ENCODE data around the gene BPIFB2. TPM values are rescaled to one million over a fixed set of nuclear protein-coding genes. Genes with fewer than 3 reads are reported as not detected.

BPIFB2 gene
- total and polyA plus RNA-seq, 4 donors, result 0.33 to 3.7 (median 1.5) TPM

DNA sequence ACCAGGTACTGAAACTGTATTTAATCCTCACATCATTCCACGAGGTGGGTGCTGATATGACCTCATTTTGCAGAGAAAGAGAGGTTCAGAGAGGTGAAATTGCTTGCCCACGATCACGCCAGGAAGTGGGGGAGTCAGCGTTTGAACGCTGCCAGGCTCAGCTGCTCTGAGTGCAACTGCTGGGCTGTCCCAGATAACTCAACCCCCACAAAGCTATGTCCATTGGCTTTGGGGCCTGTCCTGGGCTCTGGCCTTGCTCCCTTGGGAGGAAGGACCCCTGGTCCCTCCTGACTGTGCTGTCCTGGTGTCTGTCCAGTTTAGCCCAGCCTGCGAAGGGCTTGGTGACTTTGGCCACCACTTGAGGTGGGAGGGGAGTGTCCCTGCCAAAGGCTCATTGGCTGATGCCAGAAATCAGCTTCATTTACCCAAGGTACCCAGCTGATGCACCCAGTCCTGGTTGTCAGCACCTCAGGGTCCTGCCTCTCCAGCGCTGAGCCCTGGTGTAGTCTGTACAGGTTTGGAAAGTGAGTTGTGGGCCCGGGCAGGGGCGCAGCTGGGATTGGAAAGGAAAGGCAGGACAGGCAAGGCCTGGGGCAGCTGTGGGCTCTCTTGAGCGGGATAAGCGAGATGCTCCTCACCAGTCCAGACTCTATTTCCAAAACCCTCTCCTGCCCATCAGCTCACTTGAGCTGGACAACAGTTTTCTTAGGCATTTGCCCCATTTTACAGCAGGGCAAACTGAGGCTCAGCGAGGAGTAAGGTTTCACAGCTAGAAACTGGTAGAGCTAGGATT lies 41.7 kb upstream of the BPIFB2 start:
- no peak overlapping the region for H3K27ac ChIP-seq (ENCODE audit: low read depth in 1 of 2, low read length in 2 of 2)
- no peaks in the 10 kb centered on the region for H3K27me3 ChIP-seq (ENCODE audit: control insufficient read depth in 4 of 4, insufficient read depth in 4 of 4, low read length in 3 of 4)
- DNase-seq (ENCODE audit: low spot score), result no peak
- no peak overlapping the region for H3K9ac ChIP-seq (ENCODE audit: low read depth in 1 of 2, low read length in 2 of 2)
- no peaks in the 10 kb centered on the region for H3K9me3 ChIP-seq (ENCODE audit: control insufficient read depth in 4 of 4, low read length in 3 of 4)
- H3K4me3 ChIP-seq (ENCODE audit: low read depth in 1 of 3, low read length in 3 of 3), result no peak overlapping the region
- no peaks in the 10 kb centered on the region for H3K36me3 ChIP-seq (ENCODE audit: control insufficient read depth in 4 of 4, insufficient read depth in 3 of 4, low read depth in 1 of 4, low read length in 3 of 4)
- 79% methylated on average over 12 of the region's 12 CpGs for WGBS
- no peaks in the 10 kb centered on the region for H3K4me1 ChIP-seq (ENCODE audit: control insufficient read depth in 4 of 4, insufficient read depth in 4 of 4, low read length in 3 of 4)
- TF ChIP-seq NR2F2 (IDR thresholded peaks at IDR 0.05), result no peak
- TF ChIP-seq JUND (IDR thresholded peaks at IDR 0.05), result no peak
- TF ChIP-seq, protein P1, sequence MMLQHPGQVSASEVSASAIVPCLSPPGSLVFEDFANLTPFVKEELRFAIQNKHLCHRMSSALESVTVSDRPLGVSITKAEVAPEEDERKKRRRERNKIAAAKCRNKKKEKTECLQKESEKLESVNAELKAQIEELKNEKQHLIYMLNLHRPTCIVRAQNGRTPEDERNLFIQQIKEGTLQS (IDR thresholded peaks at IDR 0.05), result no peak
- TF ChIP-seq, protein P2, sequence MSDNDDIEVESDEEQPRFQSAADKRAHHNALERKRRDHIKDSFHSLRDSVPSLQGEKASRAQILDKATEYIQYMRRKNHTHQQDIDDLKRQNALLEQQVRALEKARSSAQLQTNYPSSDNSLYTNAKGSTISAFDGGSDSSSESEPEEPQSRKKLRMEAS (IDR thresholded peaks at IDR 0.05), result no peak
- no peak for TF ChIP-seq GABPA (IDR thresholded peaks at IDR 0.05 in 1 of 2, conservative IDR thresholded peaks at IDR 0.05 in 1 of 2)
- no peak for TF ChIP-seq RAD21 (IDR thresholded peaks at IDR 0.05)
- TF ChIP-seq, protein P3, sequence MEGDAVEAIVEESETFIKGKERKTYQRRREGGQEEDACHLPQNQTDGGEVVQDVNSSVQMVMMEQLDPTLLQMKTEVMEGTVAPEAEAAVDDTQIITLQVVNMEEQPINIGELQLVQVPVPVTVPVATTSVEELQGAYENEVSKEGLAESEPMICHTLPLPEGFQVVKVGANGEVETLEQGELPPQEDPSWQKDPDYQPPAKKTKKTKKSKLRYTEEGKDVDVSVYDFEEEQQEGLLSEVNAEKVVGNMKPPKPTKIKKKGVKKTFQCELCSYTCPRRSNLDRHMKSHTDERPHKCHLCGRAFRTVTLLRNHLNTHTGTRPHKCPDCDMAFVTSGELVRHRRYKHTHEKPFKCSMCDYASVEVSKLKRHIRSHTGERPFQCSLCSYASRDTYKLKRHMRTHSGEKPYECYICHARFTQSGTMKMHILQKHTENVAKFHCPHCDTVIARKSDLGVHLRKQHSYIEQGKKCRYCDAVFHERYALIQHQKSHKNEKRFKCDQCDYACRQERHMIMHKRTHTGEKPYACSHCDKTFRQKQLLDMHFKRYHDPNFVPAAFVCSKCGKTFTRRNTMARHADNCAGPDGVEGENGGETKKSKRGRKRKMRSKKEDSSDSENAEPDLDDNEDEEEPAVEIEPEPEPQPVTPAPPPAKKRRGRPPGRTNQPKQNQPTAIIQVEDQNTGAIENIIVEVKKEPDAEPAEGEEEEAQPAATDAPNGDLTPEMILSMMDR (IDR thresholded peaks at IDR 0.05; ENCODE audit: low read depth, low read length, missing input control), result no peak
- TF ChIP-seq, protein P4, sequence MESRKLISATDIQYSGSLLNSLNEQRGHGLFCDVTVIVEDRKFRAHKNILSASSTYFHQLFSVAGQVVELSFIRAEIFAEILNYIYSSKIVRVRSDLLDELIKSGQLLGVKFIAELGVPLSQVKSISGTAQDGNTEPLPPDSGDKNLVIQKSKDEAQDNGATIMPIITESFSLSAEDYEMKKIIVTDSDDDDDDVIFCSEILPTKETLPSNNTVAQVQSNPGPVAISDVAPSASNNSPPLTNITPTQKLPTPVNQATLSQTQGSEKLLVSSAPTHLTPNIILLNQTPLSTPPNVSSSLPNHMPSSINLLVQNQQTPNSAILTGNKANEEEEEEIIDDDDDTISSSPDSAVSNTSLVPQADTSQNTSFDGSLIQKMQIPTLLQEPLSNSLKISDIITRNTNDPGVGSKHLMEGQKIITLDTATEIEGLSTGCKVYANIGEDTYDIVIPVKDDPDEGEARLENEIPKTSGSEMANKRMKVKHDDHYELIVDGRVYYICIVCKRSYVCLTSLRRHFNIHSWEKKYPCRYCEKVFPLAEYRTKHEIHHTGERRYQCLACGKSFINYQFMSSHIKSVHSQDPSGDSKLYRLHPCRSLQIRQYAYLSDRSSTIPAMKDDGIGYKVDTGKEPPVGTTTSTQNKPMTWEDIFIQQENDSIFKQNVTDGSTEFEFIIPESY (IDR thresholded peaks at IDR 0.05), result no peak
- TF ChIP-seq FOXA1 (IDR thresholded peaks at IDR 0.05), result no peak
- TF ChIP-seq HNF4G (IDR thresholded peaks at IDR 0.05), result no peak
- no peak for TF ChIP-seq YY1 (IDR thresholded peaks at IDR 0.05)
- TF ChIP-seq EGR1 (IDR thresholded peaks at IDR 0.05; ENCODE audit: low read depth in 2 of 2), result no peak
- TF ChIP-seq RXRA (IDR thresholded peaks at IDR 0.05), result no peak
- TF ChIP-seq FOXA2 (IDR thresholded peaks at IDR 0.05), result no peak
- TF ChIP-seq TAF1 (conservative IDR thresholded peaks at IDR 0.05), result no peak
- TF ChIP-seq HNF4A (conservative IDR thresholded peaks at IDR 0.05), result no peak
- TF ChIP-seq, protein P5, sequence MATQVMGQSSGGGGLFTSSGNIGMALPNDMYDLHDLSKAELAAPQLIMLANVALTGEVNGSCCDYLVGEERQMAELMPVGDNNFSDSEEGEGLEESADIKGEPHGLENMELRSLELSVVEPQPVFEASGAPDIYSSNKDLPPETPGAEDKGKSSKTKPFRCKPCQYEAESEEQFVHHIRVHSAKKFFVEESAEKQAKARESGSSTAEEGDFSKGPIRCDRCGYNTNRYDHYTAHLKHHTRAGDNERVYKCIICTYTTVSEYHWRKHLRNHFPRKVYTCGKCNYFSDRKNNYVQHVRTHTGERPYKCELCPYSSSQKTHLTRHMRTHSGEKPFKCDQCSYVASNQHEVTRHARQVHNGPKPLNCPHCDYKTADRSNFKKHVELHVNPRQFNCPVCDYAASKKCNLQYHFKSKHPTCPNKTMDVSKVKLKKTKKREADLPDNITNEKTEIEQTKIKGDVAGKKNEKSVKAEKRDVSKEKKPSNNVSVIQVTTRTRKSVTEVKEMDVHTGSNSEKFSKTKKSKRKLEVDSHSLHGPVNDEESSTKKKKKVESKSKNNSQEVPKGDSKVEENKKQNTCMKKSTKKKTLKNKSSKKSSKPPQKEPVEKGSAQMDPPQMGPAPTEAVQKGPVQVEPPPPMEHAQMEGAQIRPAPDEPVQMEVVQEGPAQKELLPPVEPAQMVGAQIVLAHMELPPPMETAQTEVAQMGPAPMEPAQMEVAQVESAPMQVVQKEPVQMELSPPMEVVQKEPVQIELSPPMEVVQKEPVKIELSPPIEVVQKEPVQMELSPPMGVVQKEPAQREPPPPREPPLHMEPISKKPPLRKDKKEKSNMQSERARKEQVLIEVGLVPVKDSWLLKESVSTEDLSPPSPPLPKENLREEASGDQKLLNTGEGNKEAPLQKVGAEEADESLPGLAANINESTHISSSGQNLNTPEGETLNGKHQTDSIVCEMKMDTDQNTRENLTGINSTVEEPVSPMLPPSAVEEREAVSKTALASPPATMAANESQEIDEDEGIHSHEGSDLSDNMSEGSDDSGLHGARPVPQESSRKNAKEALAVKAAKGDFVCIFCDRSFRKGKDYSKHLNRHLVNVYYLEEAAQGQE (IDR thresholded peaks at IDR 0.05), result no peak

All from liver (tissue), 9 donors.